ENCODE measurements around the gene COL12A1. TPM values are rescaled to one million over a fixed set of nuclear protein-coding genes. Genes with fewer than 3 reads are reported as not detected.

Gene COL12A1
- polyA plus RNA-seq, 1 donor (not counting 4 experiments of a cell fraction or from before 2014, with no cell fraction given) = 96.9 TPM

- Histone ChIP-seq H3K9ac (ENCODE audit: control insufficient read depth, extremely low read depth, insufficient read depth, low read length) (no peak overlapping the region), H3K79me2 (ENCODE audit: control insufficient read depth, insufficient read depth, low read length) (no peaks in the 10 kb centered on the region), H3K4me3 (ENCODE audit: control insufficient read depth in 2 of 3, extremely low read depth in 1 of 3, insufficient read depth in 2 of 3, low read depth in 1 of 3, low read length in 3 of 3) (no peak overlapping the region), H2AFZ (ENCODE audit: control insufficient read depth, low read length) (no peak overlapping the region), H3K36me3 (ENCODE audit: control insufficient read depth in 2 of 2, extremely low read depth in 1 of 2, insufficient read depth in 2 of 2, low read length in 2 of 2) (peaks cover 18 to 42% of the 10 kb centered on the region in 2 experiments), H3K4me1 (ENCODE audit: control insufficient read depth, extremely low read depth, insufficient read depth, low read length) (no peaks in the 10 kb centered on the region), H3K4me2 (ENCODE audit: control insufficient read depth, extremely low read depth, insufficient read depth, low read depth, low read length) (no peak overlapping the region), H3K27me3 (ENCODE audit: control insufficient read depth, extremely low read depth, insufficient read depth, low read length) (no peaks in the 10 kb centered on the region), H4K20me1 (ENCODE audit: control insufficient read depth, extremely low read depth, insufficient read depth, low read length) (no peaks in the 10 kb centered on the region), H3K27ac (ENCODE audit: control insufficient read depth, insufficient read depth, low read length) (no peak overlapping the region), H3K9me1 (ENCODE audit: control insufficient read depth, extremely low read depth, insufficient read depth, low read length) (no peaks in the 10 kb centered on the region), H3K9me3 (ENCODE audit: control insufficient read depth, low read depth, low read length) (no peaks in the 10 kb centered on the region)
- dilution Hi-C loops (cut with MboI; ENCODE audit: extremely low pct_ligation_motif_present, low sequenced_read_pairs) = no loop called here
- DNase-seq (ENCODE audit: low read depth, low spot score) (no peak), FAIRE-seq (no peak)
- no peak for TF ChIP-seq EZH2 (IDR thresholded peaks at IDR 0.05; ENCODE audit: low read length)
- TF ChIP-seq, protein P1, sequence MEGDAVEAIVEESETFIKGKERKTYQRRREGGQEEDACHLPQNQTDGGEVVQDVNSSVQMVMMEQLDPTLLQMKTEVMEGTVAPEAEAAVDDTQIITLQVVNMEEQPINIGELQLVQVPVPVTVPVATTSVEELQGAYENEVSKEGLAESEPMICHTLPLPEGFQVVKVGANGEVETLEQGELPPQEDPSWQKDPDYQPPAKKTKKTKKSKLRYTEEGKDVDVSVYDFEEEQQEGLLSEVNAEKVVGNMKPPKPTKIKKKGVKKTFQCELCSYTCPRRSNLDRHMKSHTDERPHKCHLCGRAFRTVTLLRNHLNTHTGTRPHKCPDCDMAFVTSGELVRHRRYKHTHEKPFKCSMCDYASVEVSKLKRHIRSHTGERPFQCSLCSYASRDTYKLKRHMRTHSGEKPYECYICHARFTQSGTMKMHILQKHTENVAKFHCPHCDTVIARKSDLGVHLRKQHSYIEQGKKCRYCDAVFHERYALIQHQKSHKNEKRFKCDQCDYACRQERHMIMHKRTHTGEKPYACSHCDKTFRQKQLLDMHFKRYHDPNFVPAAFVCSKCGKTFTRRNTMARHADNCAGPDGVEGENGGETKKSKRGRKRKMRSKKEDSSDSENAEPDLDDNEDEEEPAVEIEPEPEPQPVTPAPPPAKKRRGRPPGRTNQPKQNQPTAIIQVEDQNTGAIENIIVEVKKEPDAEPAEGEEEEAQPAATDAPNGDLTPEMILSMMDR (optimal IDR thresholded peaks at IDR 0.05 in 1 of 3, IDR thresholded peaks at IDR 0.05 in 1 of 3, conservative IDR thresholded peaks at IDR 0.05 in 1 of 3; ENCODE audit: extremely low read depth in 1 of 3, insufficient read depth in 2 of 3, low read length in 3 of 3) = no peak
Measured at GRCh38 chr6:75143191-75143590, 62.7 kb downstream of the COL12A1 start.

GRCh38 chr6:75142721-75143120 lies 63.1 kb downstream of the COL12A1 start:
- H3K4me1 ChIP-seq (ENCODE audit: control insufficient read depth, extremely low read depth, insufficient read depth, low read length) = no peaks in the 10 kb centered on the region
- DNase-seq (ENCODE audit: low read depth, low spot score) (no peak), FAIRE-seq (no peak)
- no peaks in the 10 kb centered on the region for H4K20me1 ChIP-seq (ENCODE audit: control insufficient read depth, extremely low read depth, insufficient read depth, low read length)
- H3K4me3 ChIP-seq (ENCODE audit: control insufficient read depth in 2 of 3, extremely low read depth in 1 of 3, insufficient read depth in 2 of 3, low read depth in 1 of 3, low read length in 3 of 3) = no peak overlapping the region
- peaks cover 18 to 42% of the 10 kb centered on the region in 2 experiments for H3K36me3 ChIP-seq (ENCODE audit: control insufficient read depth in 2 of 2, extremely low read depth in 1 of 2, insufficient read depth in 2 of 2, low read length in 2 of 2)
- TF ChIP-seq EZH2 (IDR thresholded peaks at IDR 0.05; ENCODE audit: low read length) = no peak
- TF ChIP-seq, protein P1 (optimal IDR thresholded peaks at IDR 0.05 in 1 of 3, IDR thresholded peaks at IDR 0.05 in 1 of 3, conservative IDR thresholded peaks at IDR 0.05 in 1 of 3; ENCODE audit: extremely low read depth in 1 of 3, insufficient read depth in 2 of 3, low read length in 3 of 3) = no peak
- H3K9me3 ChIP-seq (ENCODE audit: control insufficient read depth, low read depth, low read length) = no peaks in the 10 kb centered on the region
- dilution Hi-C loops (cut with MboI; ENCODE audit: extremely low pct_ligation_motif_present, low sequenced_read_pairs) = no loop called here
- H2AFZ ChIP-seq (ENCODE audit: control insufficient read depth, low read length) = no peak overlapping the region
- no peaks in the 10 kb centered on the region for H3K27me3 ChIP-seq (ENCODE audit: control insufficient read depth, extremely low read depth, insufficient read depth, low read length)
- H3K9me1 ChIP-seq (ENCODE audit: control insufficient read depth, extremely low read depth, insufficient read depth, low read length) = no peaks in the 10 kb centered on the region
- H3K9ac ChIP-seq (ENCODE audit: control insufficient read depth, extremely low read depth, insufficient read depth, low read length) = no peak overlapping the region
- no peaks in the 10 kb centered on the region for H3K79me2 ChIP-seq (ENCODE audit: control insufficient read depth, insufficient read depth, low read length)
- H3K4me2 ChIP-seq (ENCODE audit: control insufficient read depth, extremely low read depth, insufficient read depth, low read depth, low read length) = no peak overlapping the region
- H3K27ac ChIP-seq (ENCODE audit: control insufficient read depth, insufficient read depth, low read length) = no peak overlapping the region

Data from keratinocyte (primary cell).